ENCODE measurements around the gene SETBP1. TPM values are rescaled to one million over a fixed set of nuclear protein-coding genes. Genes with fewer than 3 reads are reported as not detected.
"Not testable (repeated sequence)": the region's sequence is repeated elsewhere in the genome, so short reads cannot be mapped to it uniquely, and the experiment has no call there.

SETBP1 gene
- total RNA-seq, 1 donor from 2014 or later: 42.0 TPM

GRCh38 chr18:44715842-44716241, 35.2 kb downstream of the SETBP1 start:
- intact Hi-C loops (cut with micrococcal nuclease): no loop called here
- H3K4me3 Mint-ChIP-seq: no peak overlapping the region

GRCh38 chr18:44716697-44717163, 36.0 kb downstream of the SETBP1 start:
- DNase-seq (ENCODE audit: low spot score): no peak
- no peak overlapping the region for H3K4me3 Mint-ChIP-seq
- peaks cover 8% of the 10 kb centered on the region for H3K9me3 Mint-ChIP-seq
- no peaks in the 10 kb centered on the region for H3K27me3 Mint-ChIP-seq (ENCODE audit: insufficient read depth)
- H3K27ac Mint-ChIP-seq: no peak overlapping the region
- H3K36me3 Mint-ChIP-seq (ENCODE audit: low read depth): peaks cover 41% of the 10 kb centered on the region
- intact Hi-C loops (cut with micrococcal nuclease): no loop called here
- peaks cover 70% of the 10 kb centered on the region for H3K4me1 Mint-ChIP-seq (ENCODE audit: low read depth)

More at GRCh38 chr18:44715842-44716241, 35.2 kb downstream of the SETBP1 start:
- Mint-ChIP-seq H3K9me3 (peaks cover 8% of the 10 kb centered on the region), H3K27ac (no peak overlapping the region), H3K4me1 (ENCODE audit: low read depth) (peaks cover 63% of the 10 kb centered on the region), H3K27me3 (ENCODE audit: insufficient read depth) (peaks cover 2% of the 10 kb centered on the region), H3K36me3 (ENCODE audit: low read depth) (peaks cover 41% of the 10 kb centered on the region)
- no peak for DNase-seq (ENCODE audit: low spot score)

GRCh38 chr18:44719519-44720060, 38.9 kb downstream of the SETBP1 start:
- Mint-ChIP-seq H3K27me3 (ENCODE audit: insufficient read depth) (no peaks in the 10 kb centered on the region), H3K36me3 (ENCODE audit: low read depth) (peaks cover 27% of the 10 kb centered on the region), H3K27ac (no peak overlapping the region), H3K9me3 (no peaks in the 10 kb centered on the region), H3K4me3 (no peak overlapping the region), H3K4me1 (ENCODE audit: low read depth) (peaks cover 85% of the 10 kb centered on the region)
- DNase-seq (ENCODE audit: low spot score): no peak
- intact Hi-C loops (cut with micrococcal nuclease): loop anchor here (10.0 kb wide), 1 partner anchor 1155 kb away; no protein-coding TSS in a partner anchor

GRCh38 chr18:44721748-44722147, 41.1 kb downstream of the SETBP1 start:
- intact Hi-C loops (cut with micrococcal nuclease): loop anchor here (10.0 kb wide), 1 partner anchor 1153 kb away; no protein-coding TSS in a partner anchor
- not testable (repeated sequence) for H3K27me3 Mint-ChIP-seq (ENCODE audit: insufficient read depth); H3K9me3 Mint-ChIP-seq; H3K4me3 Mint-ChIP-seq; DNase-seq (ENCODE audit: low spot score)
- peaks cover 91% of the 10 kb centered on the region for H3K4me1 Mint-ChIP-seq (ENCODE audit: low read depth)
- peaks cover 20% of the 10 kb centered on the region for H3K36me3 Mint-ChIP-seq (ENCODE audit: low read depth)
- peak overlapping the region; percentile 42 for H3K27ac Mint-ChIP-seq

- no peak for DNase-seq (ENCODE audit: low spot score)
- no peaks in the 10 kb centered on the region for H3K9me3 Mint-ChIP-seq
- intact Hi-C loops (cut with micrococcal nuclease): loop anchor here (10.0 kb wide), 1 partner anchor 1151 kb away; no protein-coding TSS in a partner anchor
- peak overlapping the region; percentile 31 for H3K4me3 Mint-ChIP-seq
- H3K27me3 Mint-ChIP-seq (ENCODE audit: insufficient read depth): no peaks in the 10 kb centered on the region
- H3K27ac Mint-ChIP-seq: peak overlapping the region; percentile 62
- peaks cover 91% of the 10 kb centered on the region for H3K4me1 Mint-ChIP-seq (ENCODE audit: low read depth)
- peaks cover 17% of the 10 kb centered on the region for H3K36me3 Mint-ChIP-seq (ENCODE audit: low read depth)
Observed at GRCh38 chr18:44723411-44723810, 42.7 kb downstream of the SETBP1 start.

- intact Hi-C loops (cut with micrococcal nuclease): loop anchor here (1.0 to 10.0 kb wide), 2 partner anchors 75 to 1151 kb away; no protein-coding TSS in a partner anchor
- H3K27ac Mint-ChIP-seq: peak overlapping the region; percentile 88
- H3K27me3 Mint-ChIP-seq (ENCODE audit: insufficient read depth): no peaks in the 10 kb centered on the region
- H3K4me3 Mint-ChIP-seq: peak overlapping the region; percentile 51
- H3K9me3 Mint-ChIP-seq: no peaks in the 10 kb centered on the region
- H3K4me1 Mint-ChIP-seq (ENCODE audit: low read depth): peaks cover 91% of the 10 kb centered on the region
- no peak for DNase-seq (ENCODE audit: low spot score)
- peaks cover 12% of the 10 kb centered on the region for H3K36me3 Mint-ChIP-seq (ENCODE audit: low read depth)
Observed at GRCh38 chr18:44724105-44724778, 43.6 kb downstream of the SETBP1 start.

- H3K9me3 Mint-ChIP-seq: no peaks in the 10 kb centered on the region
- H3K27ac Mint-ChIP-seq: peak overlapping the region; percentile 88
- intact Hi-C loops (cut with micrococcal nuclease): loop anchor here (1.0 to 10.0 kb wide), 6 partner anchors 8 to 1149 kb away; no protein-coding TSS in a partner anchor
- peak overlapping the region; percentile 38 for H3K4me3 Mint-ChIP-seq
- H3K36me3 Mint-ChIP-seq (ENCODE audit: low read depth): peaks cover 9% of the 10 kb centered on the region
- peaks cover 96% of the 10 kb centered on the region for H3K4me1 Mint-ChIP-seq (ENCODE audit: low read depth)
- no peaks in the 10 kb centered on the region for H3K27me3 Mint-ChIP-seq (ENCODE audit: insufficient read depth)
- DNase-seq (ENCODE audit: low spot score): peak; percentile 72
Observed at GRCh38 chr18:44725300-44726058, 44.8 kb downstream of the SETBP1 start.

- H3K27ac Mint-ChIP-seq: peak overlapping the region; percentile 88
- no peaks in the 10 kb centered on the region for H3K9me3 Mint-ChIP-seq
- H3K4me3 Mint-ChIP-seq: peak overlapping the region; percentile 38
- intact Hi-C loops (cut with micrococcal nuclease): loop anchor here (10.0 kb wide), 1 partner anchor 1149 kb away; no protein-coding TSS in a partner anchor
- peaks cover 11% of the 10 kb centered on the region for H3K36me3 Mint-ChIP-seq (ENCODE audit: low read depth)
- H3K4me1 Mint-ChIP-seq (ENCODE audit: low read depth): peaks cover 98% of the 10 kb centered on the region
- no peaks in the 10 kb centered on the region for H3K27me3 Mint-ChIP-seq (ENCODE audit: insufficient read depth)
- no peak for DNase-seq (ENCODE audit: low spot score)
Observed at GRCh38 chr18:44726059-44726421, 45.4 kb downstream of the SETBP1 start.

- Mint-ChIP-seq H3K9me3 (no peaks in the 10 kb centered on the region), H3K36me3 (ENCODE audit: low read depth) (peaks cover 18% of the 10 kb centered on the region), H3K4me3 (peak overlapping the region; percentile 25), H3K27me3 (ENCODE audit: insufficient read depth) (no peaks in the 10 kb centered on the region), H3K4me1 (ENCODE audit: low read depth) (peaks cover 98% of the 10 kb centered on the region), H3K27ac (peak overlapping the region; percentile 19)
- intact Hi-C loops (cut with micrococcal nuclease): loop anchor here (10.0 kb wide), 1 partner anchor 1148 kb away; no protein-coding TSS in a partner anchor
- DNase-seq (ENCODE audit: low spot score): no peak
Observed at GRCh38 chr18:44727291-44727690, 46.6 kb downstream of the SETBP1 start.

- H3K36me3 Mint-ChIP-seq (ENCODE audit: low read depth): peaks cover 18% of the 10 kb centered on the region
- DNase-seq (ENCODE audit: low spot score): peak; percentile 61
- H3K4me1 Mint-ChIP-seq (ENCODE audit: low read depth): peaks cover 100% of the 10 kb centered on the region
- intact Hi-C loops (cut with micrococcal nuclease): loop anchor here (1.0 to 10.0 kb wide), 3 partner anchors 31 to 1145 kb away; no protein-coding TSS in a partner anchor
- H3K4me3 Mint-ChIP-seq: peak overlapping the region; percentile 4
- H3K27ac Mint-ChIP-seq: peak overlapping the region; percentile 46
- no peaks in the 10 kb centered on the region for H3K27me3 Mint-ChIP-seq (ENCODE audit: insufficient read depth)
- H3K9me3 Mint-ChIP-seq: no peaks in the 10 kb centered on the region
Observed at GRCh38 chr18:44729631-44730101, 49.0 kb downstream of the SETBP1 start.

GRCh38 chr18:44730803-44731529, 50.3 kb downstream of the SETBP1 start:
- Mint-ChIP-seq H3K27ac (peak overlapping the region; percentile 76), H3K36me3 (ENCODE audit: low read depth) (peaks cover 22% of the 10 kb centered on the region), H3K27me3 (ENCODE audit: insufficient read depth) (no peaks in the 10 kb centered on the region), H3K4me3 (no peak overlapping the region), H3K4me1 (ENCODE audit: low read depth) (peaks cover 100% of the 10 kb centered on the region), H3K9me3 (no peaks in the 10 kb centered on the region)
- no peak for DNase-seq (ENCODE audit: low spot score)
- intact Hi-C loops (cut with micrococcal nuclease): loop anchor here (1.0 kb wide), 1 partner anchor 156 kb away; no protein-coding TSS in a partner anchor

All from activated T-helper 1 cell treated with anti-CD3 and anti-CD28 coated beads, Interleukin-12 subunit alpha, Interleukin-12 subunit beta, Interleukin-2, Interleukin-4 antibody, amounts not matched to agents 30 ng/mL and 10 ng/mL and 1 ng/mL, durations not matched to agents 14 hours and 24 hours and 36 hours (primary cell).